Stimulated activated CD8-positive, alpha-beta memory T cell treated with anti-CD3 and anti-CD28 coated beads, Interleukin-4, amount 100 ng/mL, for 1 hour (primary cell): Measurements from ENCODE around the gene FAM25G.
"Not testable (repeated sequence)": the region's sequence is repeated elsewhere in the genome, so short reads cannot be mapped to it uniquely, and the experiment has no call there.

Experiments used
- DNase-seq, 2 donors: peaks; one replicate each; pipeline ENCODE4 v3.0.0-alpha.2; 2020; ENCODE audit warnings: low read depth in 2 of 2, low spot score in 1 of 2

The FAM25G gene

DNA sequence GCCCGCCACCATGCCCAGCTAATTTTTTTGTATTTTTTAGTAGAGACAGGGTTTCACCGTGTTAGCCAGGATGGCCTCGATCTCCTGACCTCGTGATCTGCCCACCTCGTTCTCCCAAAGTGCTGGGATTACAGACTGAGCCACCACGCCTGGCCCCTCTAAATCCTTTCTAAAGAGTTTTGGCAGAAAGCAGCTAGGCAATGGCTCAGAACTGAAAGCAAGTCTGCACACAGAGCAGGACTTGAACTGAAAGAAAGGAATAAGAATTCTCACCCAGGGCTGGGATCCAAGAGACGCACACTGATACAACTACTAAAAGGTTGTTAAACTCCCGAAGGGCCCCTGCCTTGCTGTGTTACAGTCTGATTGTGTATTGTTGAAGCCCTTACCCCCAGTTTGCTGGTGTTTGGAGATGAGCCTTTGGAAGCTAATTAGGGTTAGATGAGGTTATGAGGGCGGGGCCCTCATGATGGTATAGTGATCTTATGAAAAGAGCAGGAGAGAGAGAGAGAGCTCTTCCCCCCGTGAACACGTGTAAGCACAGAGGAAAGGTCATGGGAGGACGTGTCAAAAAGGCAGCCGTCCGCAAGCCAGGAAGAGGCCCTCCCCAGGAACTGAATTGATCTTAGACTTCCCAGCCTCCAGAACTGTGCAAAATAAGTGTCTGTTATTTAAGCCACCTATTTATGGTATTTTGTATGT, 26.1 kb downstream of the FAM25G start:
- DNase-seq: not testable (repeated sequence)

DNA sequence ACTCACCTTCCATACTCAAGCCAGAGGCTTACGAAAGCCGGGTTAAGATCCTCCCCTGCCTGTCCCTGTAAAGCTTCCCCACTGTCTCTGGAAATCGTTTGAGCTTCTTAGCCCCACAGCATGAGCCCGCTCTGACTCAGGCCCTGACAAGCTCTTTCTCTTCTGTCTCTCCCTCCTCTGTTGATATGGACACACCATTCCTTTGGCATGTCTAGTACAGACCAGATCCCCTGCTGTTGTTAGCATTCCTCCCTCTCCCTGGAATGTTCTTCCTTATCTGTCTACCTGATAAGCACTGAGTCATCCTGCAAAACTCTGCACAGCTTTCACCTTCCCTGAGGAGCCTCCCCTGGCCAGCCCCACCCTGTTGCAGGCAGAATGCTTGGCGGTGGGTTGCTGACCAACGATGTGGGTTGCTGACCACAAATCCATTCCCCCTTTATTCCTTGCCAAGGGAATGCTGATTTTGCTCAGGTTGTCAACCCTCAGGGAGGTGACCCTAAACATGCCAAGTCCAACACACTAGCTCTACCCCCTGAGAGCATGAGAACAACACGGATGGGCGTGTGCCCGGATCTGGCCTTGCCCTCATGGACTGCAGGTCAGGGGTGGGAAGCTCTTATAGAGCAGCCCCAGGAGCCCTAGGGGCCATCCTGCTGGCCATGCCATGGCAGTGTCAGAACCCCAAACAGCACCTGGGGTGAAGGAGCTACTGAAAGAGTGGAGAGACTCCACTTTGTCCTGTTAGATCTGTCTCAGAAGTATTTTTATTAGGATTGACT, 28.7 kb downstream of the FAM25G start:
- not testable (repeated sequence) for DNase-seq

DNA sequence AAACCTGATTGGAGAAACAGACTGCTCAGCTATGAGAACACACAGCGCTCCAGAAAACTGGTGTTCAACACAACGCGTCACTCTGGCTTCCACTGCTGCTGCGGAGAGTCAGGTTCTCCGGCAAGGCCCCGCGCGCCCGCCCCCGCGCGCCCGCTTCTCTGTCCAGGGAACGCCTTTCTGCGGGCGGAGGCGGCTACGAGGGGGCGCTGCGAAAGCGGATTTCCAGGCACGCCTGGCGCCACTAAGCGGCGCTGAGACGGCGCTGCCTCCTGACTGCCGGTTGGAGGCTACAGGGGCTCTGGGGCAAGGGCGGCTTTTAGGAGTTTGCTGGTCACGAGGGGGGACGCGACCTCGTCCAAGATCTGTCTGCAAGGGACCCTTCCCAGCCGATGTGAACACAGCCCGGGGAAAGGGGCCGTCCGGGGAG, 30.2 kb downstream of the FAM25G start:
- DNase-seq: not testable (repeated sequence)

DNA sequence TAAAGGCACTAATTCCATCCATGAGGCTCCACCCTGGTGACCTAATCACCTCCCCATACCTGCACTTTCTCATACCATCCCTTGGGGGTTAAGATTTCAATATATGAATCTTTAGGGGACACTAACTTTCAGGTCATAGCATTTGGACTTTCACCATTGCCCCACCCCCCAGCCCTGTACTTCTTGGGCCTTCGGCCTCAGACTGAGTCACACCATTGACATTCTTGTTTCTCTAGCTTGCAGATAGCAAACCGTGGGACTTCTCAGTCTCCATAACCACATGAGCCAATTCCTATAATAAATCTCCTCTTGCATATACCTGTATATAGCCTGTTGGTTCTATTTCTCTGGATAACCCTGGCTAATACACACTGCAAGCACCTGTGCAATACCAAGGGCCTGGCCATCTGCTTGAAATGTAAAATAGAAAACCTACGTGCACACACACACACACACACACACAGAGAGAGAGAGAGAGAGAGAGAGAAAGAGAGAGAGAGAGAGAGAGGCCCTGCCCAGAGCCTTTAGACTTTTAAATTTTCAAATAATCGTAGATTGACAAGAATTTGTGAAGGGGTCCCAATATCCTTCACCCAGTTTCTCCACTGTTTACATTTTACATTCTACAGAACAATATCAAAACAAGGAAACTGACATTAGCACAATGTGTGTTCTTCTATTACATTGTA, 32.9 kb downstream of the FAM25G start:
- no peak for DNase-seq

DNA sequence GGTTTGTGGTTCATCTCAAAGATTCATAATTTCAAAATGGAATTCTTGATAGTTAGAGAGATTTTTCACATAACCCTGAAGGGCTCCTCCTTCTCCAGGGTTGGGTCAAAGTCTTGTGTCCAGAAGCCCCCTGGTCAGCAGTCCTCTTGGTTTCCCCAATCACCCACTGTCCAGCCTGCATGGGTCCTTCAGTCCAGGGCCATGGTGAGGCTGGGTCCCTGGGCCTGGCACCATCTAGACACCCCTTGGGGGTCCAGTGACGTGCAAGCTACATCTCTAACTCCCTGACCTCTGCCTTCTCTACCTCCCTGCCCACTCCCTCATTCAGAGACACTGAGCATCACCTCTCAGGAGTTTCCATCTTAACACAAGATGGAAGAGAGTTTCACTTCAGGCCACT, 33.7 kb downstream of the FAM25G start:
- DNase-seq: no peak

DNA sequence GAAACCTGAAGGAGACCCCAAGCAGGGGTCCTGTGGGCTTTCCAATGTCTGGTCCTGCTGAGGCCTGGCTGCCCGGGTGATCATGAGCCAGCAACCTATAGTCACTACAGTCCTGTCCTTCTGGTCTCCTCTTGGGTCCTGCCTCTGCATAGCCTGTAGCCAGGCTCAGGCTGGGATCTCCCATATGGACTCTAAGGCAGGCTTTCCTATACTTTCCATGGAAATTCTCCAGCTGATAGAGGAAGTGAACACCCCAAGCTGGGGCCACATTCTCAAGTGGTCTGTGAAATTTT, 34.0 kb downstream of the FAM25G start:
- DNase-seq: no peak

DNA sequence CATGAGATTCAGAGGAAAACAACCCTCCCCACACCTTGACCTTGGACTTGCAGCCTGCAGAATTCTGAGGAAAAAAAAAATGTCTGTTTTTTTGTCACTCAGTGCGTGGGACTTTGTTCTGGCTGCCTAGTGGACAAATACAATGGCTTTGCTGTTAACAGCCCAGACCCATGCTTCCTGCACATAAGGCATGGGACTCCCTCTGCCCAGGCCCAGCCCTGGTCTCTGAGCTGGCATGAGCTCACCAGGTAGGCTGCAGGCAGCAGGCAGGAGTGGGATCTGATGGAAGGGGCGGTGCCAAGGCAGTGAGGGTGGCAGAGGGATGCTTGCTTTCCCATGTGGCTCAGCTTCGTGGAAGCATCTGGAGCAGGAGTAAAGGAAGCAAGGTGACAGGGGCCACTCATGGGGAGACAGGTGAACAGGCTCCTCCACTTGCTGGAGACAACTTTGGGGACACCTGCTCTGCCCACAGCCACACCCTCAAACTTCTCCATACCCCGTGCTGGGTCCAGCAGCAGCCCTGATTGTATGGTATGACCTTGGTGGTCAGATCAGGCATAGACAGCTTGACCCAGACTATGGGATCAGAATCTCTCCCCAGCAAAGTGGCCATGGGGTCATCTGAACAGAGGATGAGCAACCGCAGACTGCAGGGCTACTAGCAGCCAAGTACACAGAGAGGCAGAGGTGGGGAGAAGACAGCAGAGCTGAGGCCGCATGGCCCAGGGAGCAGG, 34.5 kb downstream of the FAM25G start:
- DNase-seq: no peak

DNA sequence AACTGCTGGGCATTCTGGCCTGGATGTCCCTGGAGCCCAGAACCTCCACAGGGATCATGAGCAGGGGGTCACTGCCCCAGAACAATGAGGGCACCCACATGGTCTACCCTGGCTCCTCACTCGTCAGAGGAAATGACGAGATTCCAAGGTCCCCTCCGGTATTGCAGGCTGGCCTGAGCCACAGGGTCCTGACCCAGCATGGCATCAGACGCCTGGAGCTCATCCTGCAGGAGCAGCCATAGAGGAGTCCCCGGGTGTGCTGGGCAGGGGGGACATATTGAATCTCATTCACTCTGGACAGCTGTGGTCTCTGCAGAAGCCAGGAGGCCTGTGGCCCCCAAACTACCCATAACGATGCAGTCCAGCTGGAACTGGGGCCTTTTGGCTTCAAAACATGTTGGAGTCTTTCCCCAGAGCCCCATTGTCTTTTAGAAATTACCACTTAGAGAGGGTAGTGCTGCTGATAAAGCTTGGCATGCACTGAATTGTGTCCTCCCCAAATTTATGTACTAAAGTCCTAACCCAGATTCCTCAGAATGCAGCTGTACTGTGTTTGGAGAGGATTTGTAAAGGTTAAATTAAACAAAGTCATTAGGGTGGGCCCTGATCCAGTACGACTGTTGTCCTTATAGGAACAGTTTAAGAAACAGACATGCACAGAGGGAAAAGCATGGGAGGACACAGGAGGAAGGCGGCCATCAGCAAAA, 35.3 kb downstream of the FAM25G start:
- DNase-seq: no peak

DNA sequence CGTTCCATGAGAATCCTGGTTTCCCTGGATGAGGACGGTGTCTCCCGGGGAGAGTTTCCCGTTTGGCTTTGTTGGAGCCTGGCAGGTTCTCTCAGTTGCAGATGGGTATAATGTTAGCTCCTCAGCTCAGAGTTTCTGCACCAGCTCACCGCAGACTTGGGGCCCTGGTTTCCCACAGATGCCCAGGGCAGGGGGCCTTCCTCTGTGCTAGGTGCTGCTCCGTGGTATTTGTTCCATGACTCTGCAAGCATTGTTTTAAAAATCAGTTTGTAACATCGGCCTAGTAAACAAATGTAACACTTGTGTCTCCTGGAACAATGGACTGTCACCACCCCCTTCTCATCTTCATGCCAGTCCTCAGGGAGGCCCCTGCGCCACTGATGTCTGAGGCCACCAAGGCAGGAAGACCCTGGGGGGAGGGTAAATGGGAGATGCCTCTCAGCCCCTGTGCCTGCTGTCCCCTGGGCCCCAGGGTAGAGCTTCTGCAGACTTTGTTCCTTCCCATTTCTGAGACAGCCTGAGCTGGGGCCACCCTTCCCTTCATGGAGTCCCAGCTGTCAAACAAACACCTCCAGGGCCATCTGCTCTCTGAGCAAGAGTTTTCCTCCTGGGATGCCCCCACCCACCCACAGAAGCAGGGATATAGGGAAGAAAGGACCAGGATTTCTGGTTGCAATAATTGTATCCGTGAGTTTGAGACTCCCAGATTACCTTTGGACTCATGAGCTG, 36.0 kb downstream of the FAM25G start:
- DNase-seq: not testable (repeated sequence)

DNA sequence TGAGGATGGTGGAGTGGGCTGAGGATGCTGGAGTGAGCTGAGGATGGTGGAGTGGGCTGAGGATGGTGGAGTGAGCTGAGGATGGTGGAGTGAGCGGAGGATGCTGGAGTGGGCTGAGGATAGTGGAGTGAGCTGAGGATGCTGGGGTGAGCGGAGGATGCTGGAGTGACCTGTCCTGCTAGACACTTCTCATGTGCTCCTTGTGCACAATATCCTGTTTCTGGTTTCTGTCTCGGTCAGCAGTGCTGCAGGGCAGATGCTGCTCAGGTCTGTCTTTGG, 36.8 kb downstream of the FAM25G start:
- DNase-seq: no peak

DNA sequence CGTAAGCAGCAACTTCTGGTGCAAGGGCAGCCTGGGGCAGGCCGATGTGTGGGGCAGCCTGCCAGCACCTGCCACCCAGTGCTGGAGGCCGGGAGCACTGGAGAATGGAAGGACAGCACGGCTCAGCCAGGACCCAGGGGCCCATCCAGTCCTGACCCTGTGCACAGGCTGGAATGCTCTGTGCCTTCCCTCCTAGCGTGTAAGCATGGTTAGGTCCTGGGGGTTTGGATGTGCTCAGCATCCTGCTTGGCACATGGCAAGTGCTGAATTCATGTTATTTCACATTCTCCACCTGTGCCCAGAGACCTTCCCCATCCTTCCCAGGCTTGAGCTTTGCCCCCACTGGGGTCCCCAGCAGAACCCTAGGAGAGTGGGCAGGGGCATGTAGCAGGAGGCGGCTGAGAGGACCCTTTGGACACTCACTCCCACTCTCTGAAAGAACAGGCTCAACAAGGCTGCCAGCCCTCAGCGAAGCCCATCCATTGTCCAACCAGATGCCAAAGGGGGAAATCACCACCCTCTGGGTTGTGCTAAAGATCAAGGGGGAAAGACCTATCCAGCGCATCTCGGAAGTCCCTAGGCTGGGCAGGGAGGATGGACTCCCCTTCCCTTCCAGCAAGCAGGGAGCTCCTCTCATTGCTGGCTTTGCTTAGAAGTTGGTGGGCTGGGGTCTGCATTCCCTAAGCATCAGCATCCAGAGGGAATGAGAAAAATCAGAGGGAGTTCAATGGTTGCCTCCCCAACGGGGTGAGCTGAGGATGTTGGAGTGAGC, 37.3 kb downstream of the FAM25G start:
- DNase-seq: no peak

DNA sequence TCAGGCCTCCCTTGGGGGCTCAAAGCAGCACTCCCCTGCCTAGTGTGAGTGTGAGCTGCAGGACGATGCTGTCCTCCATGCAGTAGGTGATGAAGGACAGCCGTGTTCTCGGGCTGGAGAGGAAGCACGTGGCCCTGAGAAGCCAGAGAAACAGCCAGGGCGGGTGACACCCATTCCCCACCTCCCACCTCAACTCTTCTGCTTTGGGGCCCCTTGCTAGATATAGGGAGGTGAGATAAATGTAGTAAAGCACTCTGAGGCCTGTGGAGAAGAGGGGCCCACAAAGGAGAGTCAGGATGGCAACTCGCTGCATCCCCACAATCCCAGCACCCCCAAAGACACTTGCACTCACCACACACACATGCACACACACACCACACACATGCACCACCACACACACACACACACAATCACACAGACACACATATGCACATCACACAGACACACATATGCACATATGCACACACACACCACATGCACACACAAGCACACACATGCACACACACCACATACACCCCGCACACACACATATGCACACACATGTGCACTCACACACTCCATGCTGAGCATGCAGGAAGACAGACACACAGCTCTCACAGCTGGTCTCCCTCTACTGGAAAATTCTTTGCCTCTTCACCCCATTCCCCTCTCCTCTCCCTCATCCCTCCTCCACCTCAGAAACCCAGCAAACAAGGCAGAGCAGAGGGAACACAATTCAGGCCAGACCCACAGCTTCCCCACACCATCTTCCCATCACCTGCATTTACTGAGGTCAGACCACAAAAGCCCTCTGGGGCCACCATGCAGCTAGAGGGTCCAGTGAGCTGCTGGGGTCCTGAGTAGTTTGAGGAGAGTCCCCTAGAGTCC, 38.1 kb downstream of the FAM25G start:
- DNase-seq: no peak

DNA sequence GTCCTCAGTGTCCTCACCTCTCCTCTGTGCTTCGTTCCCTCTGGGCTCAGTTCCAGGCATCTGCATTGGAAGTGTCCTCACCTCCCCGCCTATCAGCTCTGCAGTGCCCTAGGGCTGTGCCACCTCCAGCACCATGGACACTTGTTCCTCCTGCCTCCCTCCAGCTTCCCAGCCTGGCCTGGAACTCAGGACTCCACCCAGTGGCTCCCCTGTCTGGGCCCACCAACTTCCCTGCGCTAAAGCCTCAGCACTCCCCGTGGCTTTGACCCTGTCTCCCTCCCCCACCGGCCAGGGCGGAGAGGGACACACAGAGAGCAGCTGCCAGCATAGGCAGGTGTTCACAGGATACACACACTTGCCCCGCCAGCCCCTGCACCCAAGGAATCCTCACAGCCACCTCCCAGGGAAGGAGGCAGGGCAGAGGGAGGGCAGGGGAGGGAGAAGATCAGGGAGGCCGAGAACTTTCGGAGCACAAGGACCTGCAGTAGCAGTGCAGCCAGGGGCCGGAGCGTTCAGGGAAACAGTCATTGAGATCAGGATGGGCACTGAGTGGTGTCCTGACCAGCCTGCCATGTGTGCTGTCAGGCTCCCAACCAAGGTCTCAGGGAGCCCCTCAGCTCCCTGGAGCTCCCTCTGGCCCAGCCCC, 38.9 kb downstream of the FAM25G start:
- DNase-seq: no peak

DNA sequence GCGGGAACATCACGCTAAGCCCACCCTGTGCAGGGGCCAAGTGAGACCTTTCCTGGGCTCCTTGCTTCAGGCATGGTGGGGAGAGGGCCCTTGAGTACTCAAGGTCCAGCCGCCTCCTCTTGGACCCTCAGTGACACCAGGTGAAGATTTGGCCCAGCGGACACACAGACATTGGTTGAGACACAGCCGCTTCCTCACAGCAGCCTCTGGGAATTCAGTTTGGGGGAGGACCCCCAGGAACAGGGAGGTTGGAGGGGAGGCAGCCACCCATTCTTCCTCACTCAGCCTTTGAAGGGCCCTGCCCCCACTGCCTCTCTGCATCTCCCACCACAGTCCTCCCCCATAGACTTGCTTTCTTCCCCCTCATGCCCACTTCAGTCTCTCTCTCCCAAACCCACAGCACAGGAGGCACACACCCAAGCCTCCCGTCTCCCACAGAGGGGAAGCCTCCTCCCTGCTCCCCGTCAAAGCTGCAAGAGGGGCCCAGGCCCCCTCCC, 39.5 kb downstream of the FAM25G start:
- DNase-seq: no peak

DNA sequence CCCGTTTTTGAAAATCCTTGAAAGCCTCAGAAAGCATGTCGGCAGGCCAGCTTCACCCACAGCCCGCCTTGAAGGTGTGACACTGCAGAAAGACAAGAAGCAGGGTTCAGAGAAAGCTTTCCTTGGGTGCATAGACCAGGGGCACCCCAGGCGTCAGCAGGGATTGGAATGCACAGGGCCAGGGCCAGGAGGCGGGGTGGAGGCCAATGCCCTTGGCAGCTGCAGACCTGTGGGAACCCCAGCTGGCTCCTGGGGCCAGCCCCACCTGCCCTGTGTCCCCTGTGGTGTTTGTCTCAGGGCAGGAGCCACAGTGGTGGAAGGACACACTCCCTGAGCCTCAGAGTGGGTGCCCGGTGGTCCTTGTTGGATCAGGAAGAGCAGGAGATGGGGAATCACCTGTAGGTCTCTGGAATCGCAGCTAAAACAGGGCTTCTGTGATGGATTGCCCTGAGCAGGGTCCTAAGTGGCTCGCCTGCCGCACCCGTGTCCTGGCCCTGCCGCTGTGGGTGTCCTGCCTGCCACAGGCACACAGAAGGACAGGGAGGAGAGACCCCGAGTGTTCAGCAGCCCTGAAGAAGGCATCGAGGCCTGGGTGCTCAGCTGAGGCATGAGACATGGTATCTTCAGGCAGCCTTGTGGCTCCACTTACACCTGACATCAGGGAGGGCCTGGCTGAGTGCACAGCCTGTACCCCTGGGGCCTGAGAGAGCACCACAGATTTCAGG, 40.1 kb downstream of the FAM25G start:
- no peak for DNase-seq

DNA sequence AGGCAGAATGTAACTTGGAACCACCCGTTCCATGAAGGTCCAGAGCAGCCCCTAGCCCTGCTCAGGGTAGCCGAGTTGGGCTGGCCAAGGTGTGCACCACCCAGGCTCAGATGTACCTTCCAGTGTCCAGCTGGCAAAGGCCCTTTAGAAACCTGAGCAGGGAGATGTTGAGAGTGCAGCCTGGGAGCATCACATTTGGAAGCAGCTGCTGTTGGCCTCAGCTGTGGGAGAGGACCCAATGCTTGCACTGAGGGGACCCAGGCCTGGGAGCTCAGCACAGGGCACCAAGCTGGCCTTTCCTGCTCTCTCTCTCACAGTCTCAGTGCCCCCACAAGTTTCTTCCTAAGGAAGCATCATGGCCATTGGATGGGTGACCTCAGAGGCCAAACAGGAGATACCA, 41.1 kb downstream of the FAM25G start:
- DNase-seq: no peak

DNA sequence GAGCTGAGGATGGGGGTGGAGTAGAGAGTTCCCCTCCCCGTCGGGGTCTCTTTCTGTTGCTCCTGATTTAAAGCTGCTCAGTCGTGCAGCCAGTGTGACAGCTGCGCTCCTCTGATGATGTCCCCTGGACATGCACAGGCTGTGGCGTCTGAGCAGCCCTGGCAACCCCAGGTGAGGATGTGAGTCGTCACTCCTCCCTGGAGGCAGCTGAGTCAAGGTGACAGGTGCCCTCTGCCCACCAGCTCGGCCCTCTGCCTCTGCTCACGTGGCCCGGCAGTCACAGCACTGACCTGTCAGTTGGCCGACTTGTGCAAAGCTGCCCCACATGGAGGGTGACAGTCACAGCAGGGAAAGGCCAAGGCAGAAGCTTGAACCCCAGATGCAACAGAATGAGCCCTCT, 41.5 kb downstream of the FAM25G start:
- no peak for DNase-seq
